NCI-H187 treated with DMSO at 0.1 percent for 48 hours (cell line): ENCODE measurements around the gene TFAP2E.

Source experiments
- DNase-seq: peaks from one replicate; lab custom pipeline; 2025; lab: John Stamatoyannopoulos, UW

The TFAP2E gene

GRCh38 chr1:35573198-35574124, at the start of gene TFAP2E:
Gene TFAP2E (plus strand): TSS chr1:35573314. CDS start chr1:35573578, 264 bp downstream.
- no peak for DNase-seq

- no peak for DNase-seq
Observed at GRCh38 chr1:35524106-35524505, 49.0 kb upstream of the TFAP2E start.

- DNase-seq = no peak
Observed at GRCh38 chr1:35530168-35530567, 42.9 kb upstream of the TFAP2E start.

- DNase-seq = no peak
Observed at GRCh38 chr1:35530946-35531345, 42.2 kb upstream of the TFAP2E start.

GRCh38 chr1:35531368-35531767, 41.7 kb upstream of the TFAP2E start:
- DNase-seq = no peak

GRCh38 chr1:35532497-35533223, 40.5 kb upstream of the TFAP2E start:
- no peak for DNase-seq

GRCh38 chr1:35533586-35533985, 39.5 kb upstream of the TFAP2E start:
- DNase-seq = no peak

- no peak for DNase-seq
Observed at GRCh38 chr1:35535243-35535642, 37.9 kb upstream of the TFAP2E start.

GRCh38 chr1:35536556-35537162, 36.5 kb upstream of the TFAP2E start:
- DNase-seq = no peak

GRCh38 chr1:35537806-35538205, 35.3 kb upstream of the TFAP2E start:
- DNase-seq = no peak

GRCh38 chr1:35539073-35539823, 33.9 kb upstream of the TFAP2E start:
- no peak for DNase-seq

- DNase-seq = no peak
Observed at GRCh38 chr1:35539824-35540261, 33.3 kb upstream of the TFAP2E start.

GRCh38 chr1:35544976-35545375, 28.1 kb upstream of the TFAP2E start:
- no peak for DNase-seq

- DNase-seq = no peak
Observed at GRCh38 chr1:35546614-35547013, 26.5 kb upstream of the TFAP2E start.

- no peak for DNase-seq
Observed at GRCh38 chr1:35553851-35554250, 19.3 kb upstream of the TFAP2E start.

GRCh38 chr1:35554266-35555211, 18.6 kb upstream of the TFAP2E start:
- DNase-seq = no peak

GRCh38 chr1:35555212-35555584, 17.9 kb upstream of the TFAP2E start:
- no peak for DNase-seq

GRCh38 chr1:35555601-35556477, 17.3 kb upstream of the TFAP2E start:
- no peak for DNase-seq

- DNase-seq = no peak
Observed at GRCh38 chr1:35556484-35557117, 16.5 kb upstream of the TFAP2E start.
